ENCODE measurements around the gene CDH13. TPM values are rescaled to one million over a fixed set of nuclear protein-coding genes. Genes with fewer than 3 reads are reported as not detected.

Gene CDH13
- total and polyA plus RNA-seq, 9 of the 15 experiments (the other 6 are each of a cell fraction or from before 2014, with no cell fraction given) = 0.03 TPM; not detected in 8

DNA sequence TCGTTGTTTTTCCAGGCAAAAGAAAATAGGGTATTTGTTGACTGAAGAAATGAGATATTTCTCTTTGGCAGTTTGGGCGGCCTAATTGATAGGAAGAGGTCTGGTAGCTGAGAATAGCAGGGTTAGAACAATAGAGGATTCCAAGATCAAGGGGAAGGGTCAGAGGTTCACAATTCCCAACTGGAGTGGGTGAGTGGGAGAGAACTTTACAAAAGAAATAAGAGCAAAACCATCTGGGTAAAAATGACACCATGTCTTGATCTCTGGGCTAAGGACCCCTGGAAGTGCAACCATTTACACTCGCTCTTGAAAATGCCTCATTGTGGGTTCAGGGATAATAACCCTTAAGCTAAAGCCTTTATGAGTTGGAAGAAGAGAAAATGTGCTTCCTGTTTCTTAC, 180.5 kb downstream of the CDH13 start:
- CTCF ChIA-PET (ENCODE audit: low intra/inter-chr PET ratio) = no interaction called here
- no TSS peak for BruUV-seq (replicated peaks)

More for the DNA sequence above, 180.5 kb downstream of the CDH13 start:
- Histone ChIP-seq H3K9me1 (ENCODE audit: control insufficient read depth, insufficient read depth, low read length) (no peaks in the 10 kb centered on the region), H3K9ac (ENCODE audit: insufficient read depth in 1 of 2, low read depth in 2 of 2, low read length in 2 of 2) (no peak overlapping the region), H3K9me3 (replicated peaks; ENCODE audit: control insufficient read depth, insufficient read depth, low read depth, low read length) (no peaks in the 10 kb centered on the region), H3K27ac (ENCODE audit: extremely low read depth, low read depth, low read length) (no peak overlapping the region), H3K4me3 (no peak overlapping the region), H2AFZ (ENCODE audit: low read depth, low read length) (no peak overlapping the region), H3K4me1 (replicated peaks in 1 of 2; ENCODE audit: control insufficient read depth in 2 of 2, insufficient read depth in 2 of 2, low read length in 2 of 2) (no peaks in the 10 kb centered on the region), H3K4me2 (ENCODE audit: insufficient read depth, low read length) (no peak overlapping the region), H3K36me3 (ENCODE audit: control insufficient read depth, insufficient read depth, low read length) (no peaks in the 10 kb centered on the region), H3K79me2 (ENCODE audit: control insufficient read depth, insufficient read depth, low read length) (no peaks in the 10 kb centered on the region), H3K27me3 (ENCODE audit: control insufficient read depth in 2 of 2, insufficient read depth in 2 of 2, low read length in 2 of 2) (no peaks in the 10 kb centered on the region), H4K20me1 (replicated peaks; ENCODE audit: control insufficient read depth, insufficient read depth, low read length) (no peaks in the 10 kb centered on the region)
- no peak for FAIRE-seq
- TF ChIP-seq FOXM1 (IDR thresholded peaks at IDR 0.05; ENCODE audit: low read depth) (no peak), FOXM1 (CRISPR knock-in tag; IDR thresholded peaks at IDR 0.05; ENCODE audit: low read depth) (no peak), PHB2 (IDR thresholded peaks at IDR 0.05; ENCODE audit: low read depth) (no peak), CHCHD3 (CRISPR knock-in tag; IDR thresholded peaks at IDR 0.05) (no peak), RAD21 (CRISPR knock-in tag; conservative IDR thresholded peaks at IDR 0.05 in 1 of 2, IDR thresholded peaks at IDR 0.05 in 1 of 2) (no peak), ZNF274 (IDR thresholded peaks at IDR 0.05; ENCODE audit: borderline replicate concordance, low read depth, low read length) (no peak), RBFOX2 (IDR thresholded peaks at IDR 0.05; ENCODE audit: low read depth, low read length) (no peak), SMARCA5 (IDR thresholded peaks at IDR 0.05) (no peak), GABPB1 (CRISPR knock-in tag; IDR thresholded peaks at IDR 0.05) (no peak), ZNF583 (CRISPR knock-in tag; IDR thresholded peaks at IDR 0.05) (no peak), ZNF586 (CRISPR knock-in tag; conservative IDR thresholded peaks at IDR 0.05) (no peak), TGIF2 (CRISPR knock-in tag; IDR thresholded peaks at IDR 0.05) (no peak)
- TF ChIP-seq, protein P1, sequence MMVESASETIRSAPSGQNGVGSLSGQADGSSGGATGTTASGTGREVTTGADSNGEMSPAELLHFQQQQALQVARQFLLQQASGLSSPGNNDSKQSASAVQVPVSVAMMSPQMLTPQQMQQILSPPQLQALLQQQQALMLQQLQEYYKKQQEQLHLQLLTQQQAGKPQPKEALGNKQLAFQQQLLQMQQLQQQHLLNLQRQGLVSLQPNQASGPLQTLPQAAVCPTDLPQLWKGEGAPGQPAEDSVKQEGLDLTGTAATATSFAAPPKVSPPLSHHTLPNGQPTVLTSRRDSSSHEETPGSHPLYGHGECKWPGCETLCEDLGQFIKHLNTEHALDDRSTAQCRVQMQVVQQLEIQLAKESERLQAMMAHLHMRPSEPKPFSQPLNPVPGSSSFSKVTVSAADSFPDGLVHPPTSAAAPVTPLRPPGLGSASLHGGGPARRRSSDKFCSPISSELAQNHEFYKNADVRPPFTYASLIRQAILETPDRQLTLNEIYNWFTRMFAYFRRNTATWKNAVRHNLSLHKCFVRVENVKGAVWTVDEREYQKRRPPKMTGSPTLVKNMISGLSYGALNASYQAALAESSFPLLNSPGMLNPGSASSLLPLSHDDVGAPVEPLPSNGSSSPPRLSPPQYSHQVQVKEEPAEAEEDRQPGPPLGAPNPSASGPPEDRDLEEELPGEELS (CRISPR knock-in tag; IDR thresholded peaks at IDR 0.05; ENCODE audit: borderline replicate concordance) = no peak
- TF ChIP-seq, protein P2, sequence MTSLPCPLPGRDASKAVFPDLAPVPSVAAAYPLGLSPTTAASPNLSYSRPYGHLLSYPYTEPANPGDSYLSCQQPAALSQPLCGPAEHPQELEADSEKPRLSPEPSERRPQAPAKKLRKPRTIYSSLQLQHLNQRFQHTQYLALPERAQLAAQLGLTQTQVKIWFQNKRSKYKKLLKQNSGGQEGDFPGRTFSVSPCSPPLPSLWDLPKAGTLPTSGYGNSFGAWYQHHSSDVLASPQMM (CRISPR knock-in tag; IDR thresholded peaks at IDR 0.05) = no peak
- DNase-seq (ENCODE audit: extremely low read depth in 1 of 4, low spot score in 3 of 4) = no peak
- intact Hi-C loops (cut with micrococcal nuclease) (no loop called here), in situ Hi-C loops (cut with MboI) (no loop called here)
- ATAC-seq = no peak
- 2% methylated on average over 3 of the region's 3 CpGs for WGBS (ENCODE audit: insufficient coverage, low coverage, missing lambda C conversion rate)
- POLR2A ChIA-PET = no interaction called here

All from K562 (cell line).